Putamen (tissue), 1 donor: ENCODE data around the gene SAPCD1.

ENCODE experiments used
- DNase-seq: peaks from one replicate; pipeline ENCODE4 v3.0.0-alpha.2; 2016; ENCODE audit warnings: low spot score

The SAPCD1 gene

DNA sequence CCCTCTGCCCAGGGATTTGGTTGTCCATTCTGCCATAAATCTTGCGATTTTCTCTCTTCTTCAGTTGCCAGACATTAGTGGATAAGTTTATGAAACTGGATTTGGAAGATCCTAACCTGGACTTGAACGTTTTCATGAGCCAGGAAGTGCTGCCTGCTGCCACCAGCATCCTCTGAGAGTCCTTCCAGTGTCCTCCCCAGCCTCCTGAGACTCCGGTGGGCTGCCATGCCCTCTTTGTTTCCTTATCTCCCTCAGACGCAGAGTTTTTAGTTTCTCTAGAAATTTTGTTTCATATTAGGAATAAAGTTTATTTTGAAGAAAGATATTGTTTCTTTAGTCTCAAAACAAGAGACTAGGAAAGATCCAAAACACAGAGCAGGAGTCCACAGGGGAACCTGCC, at the start of gene SAPCD1:
Gene SAPCD1, plus strand, starts transcription at position 301 of the 400 bp plus-strand sequence. CDS start 399 bp downstream, outside the sequence.
- DNase-seq = no peak

DNA sequence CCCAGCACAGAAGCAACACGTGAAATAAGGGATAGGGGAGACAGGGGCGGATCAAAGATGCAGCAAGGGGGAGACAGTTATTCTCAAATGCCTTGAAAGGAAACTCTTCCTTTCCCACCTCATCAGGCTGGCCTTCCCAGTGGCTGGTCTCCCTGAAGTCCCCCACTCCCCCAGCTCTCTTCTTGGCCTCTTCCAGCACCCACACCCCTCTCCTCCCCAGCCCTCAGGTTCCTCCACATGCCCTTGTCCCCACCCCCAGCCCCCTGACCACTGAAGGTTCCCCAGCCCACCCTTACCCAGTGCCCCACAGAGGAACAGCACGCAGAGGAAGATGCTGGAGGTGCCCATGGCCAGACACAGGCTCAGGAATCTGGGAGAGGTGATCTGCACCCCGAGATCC, 49.0 kb upstream of the SAPCD1 start:
- DNase-seq = no peak

DNA sequence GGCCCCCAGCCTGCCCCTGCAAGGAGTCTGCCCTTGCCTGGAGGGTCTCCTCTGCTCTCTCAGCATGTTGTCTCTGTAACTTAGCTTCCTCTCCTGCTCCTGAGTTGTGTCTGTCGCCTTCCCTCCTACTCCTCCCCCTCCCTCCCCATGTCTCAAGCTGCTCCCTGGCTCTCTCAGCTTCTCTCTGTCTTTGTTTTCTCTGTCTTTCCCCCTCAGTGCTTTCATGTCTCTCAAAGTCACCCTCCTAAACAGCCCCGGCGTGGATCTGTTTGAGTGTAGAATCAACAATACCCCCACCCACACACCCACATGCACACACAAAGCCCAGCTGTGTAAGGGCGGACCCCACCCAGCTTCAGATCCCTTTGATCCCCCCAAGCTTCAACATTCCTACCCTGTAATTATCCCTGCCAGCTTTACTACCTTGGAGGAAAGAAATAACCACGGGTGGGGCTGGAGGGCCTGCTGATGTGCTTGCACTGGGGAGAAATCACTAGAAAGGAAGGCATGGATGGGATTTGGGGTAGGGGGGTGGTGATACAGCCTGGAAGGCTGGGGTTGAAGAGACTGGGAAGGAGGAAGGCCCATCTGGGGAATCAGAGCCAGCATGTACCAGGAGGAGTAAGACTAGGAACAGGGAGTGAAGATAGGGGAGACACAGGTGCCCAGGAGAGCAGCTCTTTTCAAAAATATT, 48.3 kb upstream of the SAPCD1 start:
- DNase-seq = no peak

DNA sequence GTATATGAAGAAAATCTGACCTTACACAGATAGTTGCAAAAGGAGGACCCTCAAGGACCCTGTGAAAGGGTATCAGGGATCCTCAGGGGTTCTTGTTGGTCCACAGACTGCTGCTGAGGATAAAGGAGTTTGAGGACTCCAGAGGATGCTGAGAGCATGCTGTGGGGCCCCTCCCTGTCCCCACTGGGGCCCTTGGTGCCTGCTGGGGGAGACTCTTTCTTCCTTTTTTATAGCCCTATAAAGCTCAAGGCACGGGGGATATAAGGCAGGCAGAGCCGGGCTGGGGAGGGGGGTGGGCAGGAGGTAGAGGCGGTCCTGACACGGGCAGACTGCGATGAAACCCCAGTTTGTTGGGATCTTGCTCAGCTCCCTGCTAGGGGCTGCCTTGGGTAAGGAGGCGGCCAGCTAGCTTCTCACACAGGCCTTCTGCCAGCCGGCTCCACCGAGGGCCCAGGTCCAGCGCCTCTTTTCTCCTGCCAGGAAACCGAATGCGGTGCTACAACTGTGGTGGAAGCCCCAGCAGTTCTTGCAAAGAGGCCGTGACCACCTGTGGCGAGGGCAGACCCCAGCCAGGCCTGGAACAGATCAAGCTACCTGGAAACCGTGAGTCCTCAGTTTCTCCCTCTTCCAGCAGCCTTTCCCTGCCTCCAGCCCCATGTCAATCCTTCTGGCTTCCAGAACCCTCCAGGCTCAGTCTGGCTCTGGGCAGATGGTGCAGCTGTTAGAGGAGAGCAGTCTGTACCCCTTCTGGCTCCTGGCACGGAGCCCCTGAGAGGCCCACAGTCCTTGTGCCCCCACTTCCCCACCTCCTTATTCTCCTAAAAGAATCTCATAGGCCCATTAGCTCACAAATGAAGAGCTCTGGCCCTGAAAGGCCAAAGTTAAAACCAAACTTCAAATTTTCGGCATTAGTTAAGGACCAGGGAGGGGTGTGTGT, 47.2 kb upstream of the SAPCD1 start, which contains the start of gene LY6G6D:
Gene LY6G6D, plus strand, starts transcription at position 327 of the 937 bp plus-strand sequence. Its CDS starts 8 bp downstream, at position 335.
- DNase-seq = no peak

DNA sequence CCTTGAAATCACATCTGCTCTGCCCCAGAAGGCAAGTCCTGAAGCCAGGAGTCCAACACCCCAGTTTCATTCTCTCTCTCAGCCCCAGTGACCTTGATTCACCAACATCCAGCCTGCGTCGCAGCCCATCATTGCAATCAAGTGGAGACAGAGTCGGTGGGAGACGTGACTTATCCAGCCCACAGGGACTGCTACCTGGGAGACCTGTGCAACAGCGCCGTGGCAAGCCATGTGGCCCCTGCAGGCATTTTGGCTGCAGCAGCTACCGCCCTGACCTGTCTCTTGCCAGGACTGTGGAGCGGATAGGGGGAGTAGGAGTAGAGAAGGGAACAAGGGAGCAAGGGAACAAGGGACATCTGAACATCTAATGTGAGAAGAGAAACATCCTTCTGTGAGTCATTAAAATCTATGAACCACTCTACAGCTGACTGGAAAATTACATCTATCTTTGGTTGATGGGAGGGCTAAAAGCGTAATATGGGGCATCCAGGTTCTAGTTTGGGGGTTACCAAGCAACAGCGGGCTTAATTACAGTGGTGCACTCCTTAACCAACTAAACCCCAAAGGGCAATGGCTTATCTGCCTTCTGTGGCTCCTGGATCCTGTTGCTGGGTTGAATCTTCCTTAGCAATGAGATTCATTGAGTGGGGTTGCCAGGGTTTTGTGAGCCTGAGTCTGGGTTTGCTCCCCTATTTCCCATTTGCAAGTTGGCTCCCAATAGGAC, 44.8 kb upstream of the SAPCD1 start:
- no peak for DNase-seq

DNA sequence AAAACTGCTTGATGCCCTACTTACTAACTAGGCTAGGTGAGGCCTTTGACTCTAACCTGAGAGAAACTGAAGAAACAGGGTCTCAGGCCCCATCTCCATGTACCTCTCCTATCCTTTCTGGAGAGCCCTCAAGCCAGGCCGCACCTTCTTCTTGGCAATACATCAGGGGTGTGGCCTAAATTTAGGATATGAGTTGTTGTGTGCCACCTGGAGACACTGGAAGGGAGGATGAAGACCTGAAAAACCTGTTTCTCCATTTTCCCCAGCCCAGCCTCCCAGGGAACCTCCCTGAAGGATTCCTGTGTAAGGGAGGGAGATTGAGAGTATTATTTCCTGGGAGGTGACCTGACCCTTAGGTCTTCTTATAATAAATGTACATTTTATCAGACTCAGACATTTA, 44.2 kb upstream of the SAPCD1 start:
- no peak for DNase-seq

DNA sequence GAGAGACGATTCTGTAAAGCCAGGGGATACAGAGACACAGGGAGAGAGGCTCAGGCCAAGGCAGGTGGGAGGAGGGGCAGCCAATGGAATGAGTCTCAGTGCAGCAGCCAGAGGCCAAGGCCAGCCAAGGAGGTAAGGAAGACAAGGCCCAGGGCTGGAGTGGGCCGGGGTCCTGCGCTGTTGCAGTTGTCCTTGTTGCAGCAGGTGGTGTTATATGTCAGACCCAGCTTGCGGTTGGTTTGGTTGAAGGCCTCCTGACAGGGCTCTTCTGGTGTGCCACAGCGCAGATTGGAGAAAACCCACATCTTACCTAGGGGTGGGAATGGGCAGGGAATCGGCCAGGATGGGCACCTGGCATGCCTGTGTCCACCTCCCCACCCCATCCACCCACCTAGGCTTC, 43.5 kb upstream of the SAPCD1 start:
- no peak for DNase-seq

DNA sequence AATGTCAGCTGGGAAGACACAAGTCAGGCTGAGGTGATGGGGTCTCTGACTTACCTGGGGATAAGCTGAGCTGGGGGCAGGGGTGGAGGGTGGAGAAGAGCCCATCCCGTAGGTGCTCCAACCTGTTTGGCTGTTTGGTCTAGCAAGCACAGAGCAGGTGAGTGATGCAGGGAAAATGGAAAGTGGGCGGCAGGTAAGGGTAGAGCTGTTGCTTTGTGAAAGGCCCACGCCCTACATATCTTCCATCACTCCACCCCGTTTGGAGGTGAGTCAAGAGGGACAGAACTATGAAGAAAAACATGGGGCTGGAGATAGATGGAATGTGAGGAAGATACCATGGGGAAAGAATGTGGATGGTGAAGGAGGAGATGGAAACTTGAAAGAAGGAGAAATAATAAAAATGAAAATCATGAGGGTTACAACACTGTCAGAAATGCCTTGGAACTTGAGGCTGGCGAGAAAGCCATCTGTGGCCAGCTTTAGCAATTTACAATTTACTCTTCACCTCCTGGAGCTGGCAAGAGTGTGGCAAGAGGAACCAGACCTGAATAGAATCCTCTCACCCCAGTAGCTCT, 42.2 kb upstream of the SAPCD1 start:
- no peak for DNase-seq

DNA sequence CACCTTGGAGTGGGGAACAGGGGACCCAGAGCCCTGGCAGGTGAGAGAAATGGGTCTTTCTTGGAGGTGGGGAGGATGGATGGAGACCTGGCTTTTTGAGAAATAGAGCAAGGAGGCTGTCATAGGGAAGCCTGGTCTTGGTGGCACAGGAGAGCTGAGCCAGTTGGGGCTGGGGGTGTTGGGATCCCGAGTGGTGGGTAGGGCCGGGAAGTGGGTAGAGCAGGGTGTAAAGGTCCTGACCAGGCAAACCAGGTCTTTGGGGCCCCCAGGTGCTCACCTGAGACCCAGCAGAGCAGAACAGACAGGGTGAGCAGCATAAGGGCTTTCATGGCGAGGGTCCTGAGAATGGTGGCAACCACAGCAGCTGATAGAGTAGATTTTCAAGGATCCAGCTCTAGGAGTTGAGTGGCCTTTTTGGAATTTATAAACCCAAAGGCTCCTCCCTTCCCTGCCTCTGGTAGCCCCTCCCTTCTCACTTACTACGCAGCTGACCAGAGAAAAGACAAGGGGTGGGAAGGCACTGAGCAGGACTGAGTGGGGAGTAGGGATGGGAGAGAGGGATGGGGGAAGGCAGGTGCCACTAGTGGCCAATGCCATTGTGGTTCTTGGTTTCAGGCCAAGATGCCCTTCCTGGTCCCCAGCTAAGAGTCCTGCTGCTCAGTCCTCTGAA, 41.0 kb upstream of the SAPCD1 start, which contains the start of gene LY6G6C:
Gene LY6G6C, minus strand, starts transcription at position 396 of the 670 bp plus-strand sequence. Its CDS starts 67 bp downstream, at position 329.
- DNase-seq = no peak

DNA sequence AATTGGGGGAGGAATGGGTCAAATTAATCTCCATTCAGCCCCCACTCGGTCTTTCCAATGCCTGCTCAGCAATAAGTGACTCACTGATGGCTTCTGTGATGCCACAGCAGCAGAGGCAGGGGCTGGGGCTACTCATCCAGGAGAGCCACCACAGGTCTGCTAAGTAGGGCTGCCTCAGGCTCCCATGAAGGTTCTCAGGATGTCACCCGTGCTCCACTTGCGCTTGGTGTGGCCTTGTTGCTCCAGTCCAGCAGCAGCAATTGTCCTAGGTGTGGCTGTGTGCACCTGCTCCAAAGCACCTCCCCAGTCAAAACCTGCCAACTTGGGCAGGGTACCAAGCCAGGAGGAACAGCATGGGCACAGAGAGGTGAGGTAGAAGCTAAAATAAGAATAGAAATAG, 40.3 kb upstream of the SAPCD1 start:
- DNase-seq = no peak

DNA sequence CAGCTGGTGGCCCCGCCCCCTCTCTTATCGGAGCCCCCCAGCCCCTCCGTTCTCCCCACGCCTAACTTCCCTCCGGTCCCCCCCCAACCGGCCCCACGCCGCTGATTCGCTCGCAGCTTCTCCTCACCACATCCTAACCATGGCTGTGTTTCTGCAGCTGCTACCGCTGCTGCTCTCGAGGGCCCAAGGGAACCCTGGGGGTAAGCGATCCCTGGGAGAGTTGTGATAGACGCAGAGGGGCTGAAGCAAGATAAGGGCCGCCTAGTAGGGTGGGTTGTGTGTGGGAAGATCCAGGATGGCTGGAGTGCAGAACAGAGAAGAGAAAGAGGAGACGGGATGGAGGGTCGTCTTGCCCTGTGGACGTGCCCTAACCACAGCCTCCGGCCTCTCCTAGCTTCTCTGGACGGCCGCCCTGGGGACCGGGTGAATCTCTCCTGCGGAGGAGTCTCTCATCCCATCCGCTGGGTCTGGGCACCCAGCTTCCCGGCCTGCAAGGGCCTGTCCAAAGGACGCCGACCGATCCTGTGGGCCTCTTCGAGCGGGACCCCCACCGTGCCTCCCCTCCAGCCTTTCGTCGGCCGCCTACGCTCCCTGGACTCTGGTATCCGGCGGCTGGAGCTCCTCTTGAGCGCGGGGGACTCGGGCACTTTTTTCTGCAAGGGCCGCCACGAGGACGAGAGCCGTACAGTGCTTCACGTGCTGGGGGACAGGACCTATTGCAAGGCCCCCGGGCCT, 39.0 kb upstream of the SAPCD1 start, which contains the start of gene MPIG6B:
Gene MPIG6B, plus strand, starts transcription at position 129 of the 735 bp plus-strand sequence. Its CDS starts 11 bp downstream, at position 140.
- DNase-seq = no peak

DNA sequence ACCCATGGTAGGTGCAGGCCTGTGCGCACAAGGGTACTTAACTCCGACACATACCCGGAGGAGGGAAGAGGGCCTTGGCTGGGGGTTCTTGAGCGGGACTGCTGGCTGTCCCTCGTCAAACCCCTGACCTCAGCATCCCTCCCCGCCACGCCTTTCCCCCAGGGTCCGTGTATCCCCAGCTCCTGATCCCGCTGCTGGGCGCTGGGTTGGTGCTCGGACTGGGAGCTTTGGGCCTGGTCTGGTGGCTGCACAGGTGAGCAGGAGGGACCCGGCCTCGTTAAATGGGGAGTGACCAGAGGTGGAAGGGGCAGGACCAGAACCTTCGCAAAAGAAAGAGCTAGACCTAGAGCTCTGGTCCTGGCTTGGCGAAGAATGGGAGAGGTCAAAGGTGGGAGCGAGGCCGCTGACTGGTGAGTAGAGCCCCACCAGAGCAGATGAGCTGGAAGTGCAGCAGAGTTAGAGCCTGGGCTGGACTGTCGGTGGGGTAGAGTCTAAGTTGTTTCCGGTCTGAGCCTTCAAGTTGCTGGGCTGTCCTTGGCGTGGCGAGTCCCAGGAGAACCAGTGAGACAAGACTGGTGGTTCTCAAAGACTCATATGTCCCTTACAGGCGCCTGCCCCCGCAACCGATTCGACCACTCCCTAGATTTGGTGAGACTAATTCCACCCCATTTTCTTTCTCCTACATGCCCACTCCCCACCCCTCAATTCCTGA, 38.3 kb upstream of the SAPCD1 start:
- no peak for DNase-seq

DNA sequence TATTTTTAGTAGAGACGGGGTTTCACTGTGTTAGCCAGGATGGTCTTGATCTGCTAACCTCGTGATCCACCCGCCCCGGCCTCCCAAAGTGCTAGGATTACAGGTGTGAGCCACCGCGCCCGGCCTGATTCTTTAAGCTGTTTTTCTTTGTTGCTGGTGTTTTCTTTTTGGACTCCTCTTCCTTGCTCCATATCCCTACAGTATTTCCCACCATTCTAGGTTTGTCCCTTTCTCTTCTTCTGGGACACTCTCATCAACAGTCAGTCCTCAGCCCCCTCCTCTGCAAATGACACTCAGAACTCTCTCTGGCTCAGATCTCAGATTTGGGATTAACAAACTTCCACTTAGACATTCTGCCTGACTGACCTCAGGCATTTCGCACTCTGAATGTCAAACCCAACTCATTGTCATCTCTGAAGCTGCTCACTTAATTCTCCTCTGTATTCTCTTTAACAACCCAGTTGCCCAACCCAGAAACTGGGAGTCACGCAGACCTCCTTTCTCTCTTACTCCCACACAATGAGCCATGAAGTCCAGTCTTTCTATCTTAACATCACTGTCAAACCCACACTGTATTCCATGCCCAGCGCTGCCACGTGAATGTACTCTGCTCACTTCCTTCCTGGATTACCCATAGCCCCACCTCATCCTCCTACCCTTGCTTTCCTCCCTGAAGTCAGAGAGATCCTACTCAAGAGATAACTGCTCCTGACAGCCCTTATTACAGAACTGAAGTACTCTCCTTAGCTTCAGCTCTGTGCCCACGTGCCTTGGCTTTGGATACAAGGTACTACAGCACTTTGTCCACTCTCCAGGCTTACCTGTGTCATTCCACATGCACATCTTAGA, 36.7 kb upstream of the SAPCD1 start:
- no peak for DNase-seq

DNA sequence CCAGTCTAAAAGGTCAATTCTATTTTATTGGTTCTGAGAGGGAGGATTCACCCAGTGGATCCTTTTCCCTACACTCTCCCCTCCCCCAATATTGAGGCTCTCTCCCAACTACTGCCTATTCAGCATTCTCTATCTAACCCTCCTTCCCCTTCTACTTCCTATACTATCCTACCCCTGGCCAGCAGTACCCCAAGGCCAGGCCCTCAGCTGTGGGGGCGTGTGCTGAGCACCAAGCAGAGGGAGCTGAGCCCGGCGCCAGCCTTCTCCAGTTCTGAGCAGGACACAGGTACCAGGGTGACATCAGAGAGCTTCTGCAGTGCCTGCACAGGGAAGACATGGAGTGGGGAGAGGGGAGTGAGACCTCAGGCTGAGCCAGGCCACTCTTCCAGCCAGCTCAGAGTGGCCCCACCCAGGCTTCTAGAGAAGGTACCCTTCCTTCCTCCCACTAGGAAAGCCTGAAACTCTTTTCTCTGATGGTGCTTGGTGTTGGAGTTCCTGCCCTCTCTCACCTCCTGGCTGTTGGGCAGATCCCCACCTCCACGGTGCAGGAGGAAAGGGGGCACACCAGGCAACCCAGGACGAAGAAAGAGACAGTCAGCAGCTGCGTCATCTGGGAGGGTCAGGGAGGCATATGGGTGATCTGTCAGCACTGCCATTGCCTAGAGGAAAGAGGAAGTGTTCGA, 35.3 kb upstream of the SAPCD1 start:
- no peak for DNase-seq

DNA sequence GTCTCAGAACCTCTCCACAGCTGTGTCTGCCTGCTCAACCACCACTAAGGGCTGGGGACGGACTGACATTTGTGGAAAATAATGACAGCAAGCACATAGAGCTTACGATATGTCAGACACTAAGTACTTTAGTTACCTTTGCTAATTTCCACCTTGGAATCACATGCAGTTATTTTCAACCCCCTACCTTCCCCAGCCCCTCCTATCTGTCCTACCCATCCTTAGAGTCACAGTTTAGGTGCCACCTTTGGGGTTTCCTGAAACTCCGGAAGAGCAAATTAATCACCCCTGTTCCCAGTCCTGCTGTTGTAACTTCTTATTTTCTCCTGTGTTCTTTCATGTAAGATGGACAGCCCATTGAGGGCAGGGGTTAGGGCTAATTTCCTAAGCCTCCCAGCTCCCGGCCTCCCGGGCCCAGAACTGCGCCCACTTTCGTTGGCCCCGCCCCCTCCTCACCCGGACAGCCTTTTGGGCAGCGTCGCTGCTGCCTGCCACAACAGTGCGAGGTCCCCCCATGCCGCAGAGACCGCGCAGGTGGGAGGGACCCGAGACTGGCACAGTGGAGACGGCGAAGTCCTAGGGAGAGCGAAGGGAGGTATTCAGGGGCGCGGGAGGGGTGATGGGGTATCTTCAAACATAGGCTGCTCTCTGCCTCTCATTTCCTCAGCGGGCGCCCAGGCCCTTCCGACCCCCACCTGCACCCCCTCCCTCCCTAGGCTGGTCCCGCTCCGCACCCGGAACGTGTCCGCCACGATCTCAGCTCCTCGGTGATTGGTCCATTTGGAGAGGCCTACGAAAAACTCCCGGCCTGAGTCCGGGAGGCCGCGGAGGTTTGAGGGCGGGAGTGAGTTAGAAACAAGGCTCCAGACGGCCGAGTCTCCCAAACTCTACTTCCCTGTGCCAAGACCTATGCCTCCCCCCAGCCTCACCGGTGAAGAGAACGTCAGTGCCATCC, 34.5 kb upstream of the SAPCD1 start:
- DNase-seq = no peak

DNA sequence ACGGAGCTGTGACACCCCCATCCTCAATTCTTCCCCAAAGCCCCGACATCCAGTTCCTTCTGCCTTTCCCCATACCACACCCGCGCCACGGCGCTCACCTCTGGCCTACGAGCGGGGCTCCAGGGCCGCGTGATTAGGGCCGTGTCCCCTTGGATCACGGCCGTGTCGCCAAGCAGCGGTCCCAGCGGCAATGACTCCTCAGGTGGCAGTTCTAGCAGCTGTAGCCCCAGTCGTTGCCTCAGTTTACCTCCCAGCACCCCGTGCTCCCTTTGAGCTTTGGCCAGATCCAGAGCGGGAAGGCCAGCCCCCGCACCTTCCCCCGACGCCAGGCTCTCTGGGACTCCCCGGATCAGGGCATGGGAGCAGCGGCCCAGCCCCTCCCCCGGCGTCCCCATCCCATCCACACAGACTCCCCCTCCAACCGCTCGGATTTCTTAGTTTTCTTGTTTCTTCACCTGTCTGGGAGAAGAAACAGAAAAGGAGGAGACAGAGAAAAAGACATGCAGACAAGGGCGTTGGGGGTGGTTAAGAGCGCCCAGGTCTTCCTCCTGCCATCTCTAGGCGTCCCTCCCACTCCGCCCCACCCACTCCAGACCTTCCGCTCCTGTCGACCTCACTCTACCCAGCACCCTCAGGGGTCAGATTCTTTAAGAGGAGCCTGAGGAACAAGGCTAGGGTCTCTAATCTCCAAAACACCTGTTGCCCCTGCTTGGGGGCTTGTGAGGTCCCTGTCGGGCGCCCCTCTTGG, 33.5 kb upstream of the SAPCD1 start, which contains the start of gene DDAH2:
Gene DDAH2, minus strand, starts transcription at position 533 of the 748 bp plus-strand sequence. Its CDS starts 138 bp downstream, at position 395.
- DNase-seq = no peak
